Pancreas (tissue), 10 donors: ENCODE measurements around the gene LIMA1. TPM values are rescaled to one million over a fixed set of nuclear protein-coding genes. Genes with fewer than 3 reads are reported as not detected.

Experiments used
- ATAC-seq, 4 donors: fragments of 200-7000 bp; cut with Tn5 transposase; one replicate each; pipeline versions ENCODE4 v1.8.0 to v1.9.1; 2020; ENCODE audit warnings: mild to moderate bottlenecking in 4 of 4, moderate library complexity in 4 of 4
- DNase-seq, 6 donors: peaks; one replicate each; pipeline ENCODE4 v3.0.0-alpha.2; 2020
- FAIRE-seq: peaks from 2 replicates; lab custom pipeline; 2012; peaks lifted over from hg19 to GRCh38; lab: Jason Lieb, UNC
- H3K27ac ChIP-seq, 4 donors: fragments of 200-600 bp; sonication (generic); 1 replicate in 3 of 4; 2 replicates in 1 of 4; pipeline versions ENCODE4 v1.5.0 to v1.8.0; 2020
- H3K27me3 ChIP-seq, 4 donors: fragments of 200-600 bp; one replicate each; pipeline ENCODE4 v1.8.0; 2021
- H3K36me3 ChIP-seq, 3 donors: fragments of 200-600 bp; sonication (generic) in 1 of 3; one replicate each; pipeline versions ENCODE4 v1.5.0 to v1.8.0; 2020 to 2021
- H3K4me1 ChIP-seq, 3 donors: fragments of 200-600 bp; one replicate each; pipeline ENCODE4 v1.8.0; 2021
- H3K4me3 ChIP-seq, 4 donors: fragments of 200-600 bp; sonication (generic) in 2 of 4; one replicate each; pipeline versions ENCODE4 v1.5.0 to v1.8.0; 2020 to 2021
- H3K9me3 ChIP-seq, 4 donors: fragments of 200-600 bp; one replicate each; pipeline ENCODE4 v1.8.0; 2021
- CTCF ChIP-seq, 4 donors: fragments of 200-600 bp; sonication (generic) in 3 of 4; IDR thresholded peaks; one replicate each; pipeline versions ENCODE4 v1.5.0 to v1.8.0; 2021; ENCODE audit warnings: antibody characterized with exemption in 4 of 4
- WGBS, 2 donors: extraction: QIAGEN DNeasy Blood & Tissue Kit; methylation state at CpG; one replicate each; pipeline ENCODE4 v1.1.7; 2013; 5-methylcytosine and 5-hydroxymethylcytosine counted together
- intact Hi-C, 3 donors: fragments of 100-400 bp; cut with DNase I; formaldehyde crosslinking; loops; one replicate each; pipeline versions ENCODE4 v1.11.1 to v1.14.2; 2022
- microRNA-seq, 2 donors: library from miRNA; unstranded; fragments of <30 nt; microRNA quantifications; one replicate each; pipeline versions ENCODE4 to v1.1.0, GENCODE V29; 2019 to 2020
- polyA plus RNA-seq, 2 donors: library from polyadenylated mRNA; stranded (reverse); fragments of 200-250 nt; gene quantifications; one replicate each; pipeline ENCODE4 v1.2.3, GENCODE V29; 2013
- total RNA-seq, 6 donors: library from RNA; stranded (reverse); fragmentation: NEBNext Ultra II Directional in 4 of 6; extraction: Animal tissue kit (Norgen Biotek cat#: 25700) in 4 of 6; gene quantifications; one replicate each; pipeline versions ENCODE4 v1.2.1 to v1.2.4, GENCODE V29; 2021 to 2023
- donor health status: healthy with polysubstance abuse.
- donor health status: DM: no; HTN: no; CAD: no; lungs with moderate emphysema.
- donor health status: DM: no; HTN: no; CAD: no.
- donor health status: control.
- donor health status: control.
- donor health status: Bipolar disorder and iron deficiency.
- donor health status: DM: yes; HTN: yes; CAD: no.
- donor health status: DM: no; HTN: no; CAD: no.
- donor health status: DM: no; HTN: no; CAD: no.
- donor health status: DM: yes; HTN: yes; CAD: no.

The LIMA1 gene
- total and polyA plus RNA-seq, 8 donors, result 17.6 to 50.3 (median 25.1) TPM

- no peaks in the 10 kb centered on the region for H3K4me1 ChIP-seq
- DNase-seq, result no peak
- no peaks in the 10 kb centered on the region for H3K27me3 ChIP-seq
- no peak for ATAC-seq
- WGBS, 2 donors, result 92% methylated on average over 4 of the region's 4 CpGs
- TF ChIP-seq CTCF (IDR thresholded peaks at IDR 0.05), result no peak
- intact Hi-C loops, result no loop called here
- peaks cover 0 to 12% (median 2%) of the 10 kb centered on the region in 3 donors for H3K36me3 ChIP-seq
- no peak overlapping the region for H3K4me3 ChIP-seq
- no peaks in the 10 kb centered on the region for H3K9me3 ChIP-seq
- FAIRE-seq, result no peak
- H3K27ac ChIP-seq, result no peak overlapping the region
These were observed 154.0 kb downstream of the LIMA1 start for GRCh38 chr12:50129290-50129689.

GRCh38 chr12:50127546-50127945 is 155.8 kb downstream of the LIMA1 start:
- no peak for FAIRE-seq
- intact Hi-C loops, result no loop called here
- Histone ChIP-seq H3K9me3 (no peaks in the 10 kb centered on the region), H3K36me3 (peaks cover 0 to 12% (median 0%) of the 10 kb centered on the region in 3 donors), H3K4me1 (no peaks in the 10 kb centered on the region), H3K27me3 (no peaks in the 10 kb centered on the region), H3K4me3 (no peak overlapping the region), H3K27ac (no peak overlapping the region)
- 60 to 68% methylated on average over 2 of the region's 2 CpGs for WGBS, 2 donors
- ATAC-seq, result peak in 2 of 4 donors; percentile 27 to 37
- no peak for TF ChIP-seq CTCF (IDR thresholded peaks at IDR 0.05)
- no peak for DNase-seq

Small RNA genes lying within 50 kb of the gene (microRNA-seq; reads per million reads assigned to microRNA genes)
- 0 to 0.39 reads per million in 2 donors for gene MIR1293

Other genes with a start within 250 kb of the LIMA1 start
- 1 to 10 TPM in 1 of 6 donors, under 1 TPM in 5; 0.14 to 1.0 (median 0.55) TPM for gene ASIC1, start 225.9 kb downstream of the LIMA1 start, total RNA-seq
- gene ASIC1, start 225.9 kb downstream of the LIMA1 start, polyA plus RNA-seq, result 1 to 10 TPM in 1 of 2 donors, under 1 TPM in 1; 0.38 to 1.0 TPM
- 10 to 100 TPM; 13.7 to 22.8 (median 15.4) TPM for gene SMARCD1, start 198.2 kb downstream of the LIMA1 start, total RNA-seq
- gene SMARCD1, start 198.2 kb downstream of the LIMA1 start, polyA plus RNA-seq, result 10 to 100 TPM; 12.5 to 22.6 TPM
- gene GPD1, start 179.5 kb downstream of the LIMA1 start, total RNA-seq, result 10 to 100 TPM in 1 of 6 donors, 1 to 10 TPM in 1, under 1 TPM in 4; 0.75 to 14.2 (median 0.90) TPM
- 10 to 100 TPM in 1 of 2 donors, 1 to 10 TPM in 1; 8.4 to 11.3 TPM for gene GPD1, start 179.5 kb downstream of the LIMA1 start, polyA plus RNA-seq
- 10 to 100 TPM; 16.8 to 29.3 (median 20.9) TPM for gene COX14, start 171.3 kb downstream of the LIMA1 start, total RNA-seq
- gene COX14, start 171.3 kb downstream of the LIMA1 start, polyA plus RNA-seq, result 10 to 100 TPM; 36.5 to 62.0 TPM
- 10 to 100 TPM; 12.9 to 22.8 (median 15.6) TPM for gene CERS5, start 116.2 kb downstream of the LIMA1 start, total RNA-seq
- 10 to 100 TPM; 48.0 to 84.3 TPM for gene CERS5, start 116.2 kb downstream of the LIMA1 start, polyA plus RNA-seq
- gene FAM186A, start 113.1 kb upstream of the LIMA1 start, total RNA-seq, result not detected
- gene FAM186A, start 113.1 kb upstream of the LIMA1 start, polyA plus RNA-seq, result under 1 TPM in 1 of 2 donors, not detected in 1; 0.04 TPM
- 10 to 100 TPM; 20.6 to 38.5 (median 35.5) TPM for gene LARP4, start 117.4 kb upstream of the LIMA1 start, total RNA-seq
- gene LARP4, start 117.4 kb upstream of the LIMA1 start, polyA plus RNA-seq, result 1 to 10 TPM; 6.2 to 8.4 TPM
- gene DIP2B, start 221.5 kb upstream of the LIMA1 start, total RNA-seq, result 10 to 100 TPM in 2 of 6 donors, 1 to 10 TPM in 4; 8.0 to 15.9 (median 9.4) TPM
- 1 to 10 TPM; 3.2 to 5.6 TPM for gene DIP2B, start 221.5 kb upstream of the LIMA1 start, polyA plus RNA-seq